K562 (cell line): Measurements from ENCODE around the gene GIPC3. TPM values are rescaled to one million over a fixed set of nuclear protein-coding genes. Genes with fewer than 3 reads are reported as not detected.

ENCODE experiments used
- CBFA2T2 ChIP-seq: fragments of 450-650 bp; conservative IDR thresholded peaks from 2 replicates; pipeline ENCODE4 v1.6.1; 2017; ENCODE audit warnings: mild to moderate bottlenecking
- DPF2 ChIP-seq: fragments of 450-650 bp; IDR thresholded peaks from 2 replicates; pipeline ENCODE4 v1.6.1; 2016
- ERF ChIP-seq: fragments of 450-650 bp; formaldehyde crosslinking; IDR thresholded peaks from 2 replicates; pipeline ENCODE4 v1.4.0; 2020; ENCODE audit warnings: mild to moderate bottlenecking, mixed read lengths
- GATAD2A ChIP-seq: fragments of 450-650 bp; IDR thresholded peaks from 2 replicates; pipeline ENCODE4 v1.6.1; 2017
- HDAC2 ChIP-seq: fragments of 450-650 bp; IDR thresholded peaks from 2 replicates; pipeline ENCODE4 v1.6.1; 2016; ENCODE audit warnings: mild to moderate bottlenecking
- HDGF ChIP-seq: fragments of 450-650 bp; IDR thresholded peaks from 2 replicates; pipeline ENCODE4 v1.6.1; 2016
- HOXB6 ChIP-seq: fragments of 250-450 bp; sonication (Bioruptor Pico); IDR thresholded peaks from 2 replicates; pipeline ENCODE4 v1.5.1; 2022; ENCODE audit warnings: mild to moderate bottlenecking, borderline replicate concordance
- MBD2 ChIP-seq: sonication (generic); IDR thresholded peaks from 2 replicates; pipeline ENCODE4 v1.6.1; 2016; ENCODE audit warnings: low read depth, borderline replicate concordance
- MNT ChIP-seq, 2 experiments: fragments of 450-650 bp; conservative IDR thresholded peaks; 2 replicates each; pipeline ENCODE4 v1.6.1; 2017; ENCODE audit warnings: mild to moderate bottlenecking in 2 of 2, moderate library complexity in 2 of 2
- MTA2 ChIP-seq: fragments of 450-650 bp; IDR thresholded peaks from 2 replicates; pipeline ENCODE4 v1.6.1; 2016; ENCODE audit warnings: low read depth
- SMARCA4 ChIP-seq: fragments of 450-650 bp; IDR thresholded peaks from 2 replicates; pipeline ENCODE4 v1.6.1; 2016
- SMARCA5 ChIP-seq: fragments of 450-650 bp; IDR thresholded peaks from 2 replicates; pipeline ENCODE4 v1.6.1; 2016
- TBL1XR1 ChIP-seq, 2 experiments: IDR thresholded peaks; 2 replicates each; pipeline ENCODE4 v1.6.1; 2012; ENCODE audit warnings: improper control_type of control experiment in 2 of 2, low read length in 2 of 2, mild to moderate bottlenecking in 1 of 2
- XRCC5 ChIP-seq: fragments of 200-400 bp; formaldehyde crosslinking; IDR thresholded peaks from 2 replicates; pipeline ENCODE4 v1.6.1; 2017; ENCODE audit warnings: low read depth, mild to moderate bottlenecking, low read length
- ZBTB8A ChIP-seq: fragments of 450-650 bp; IDR thresholded peaks from 2 replicates; pipeline ENCODE4 v1.6.1; 2018; ENCODE audit warnings: mild to moderate bottlenecking, moderate library complexity; ENCODE audit not compliant: partially characterized antibody
- ZFP36 ChIP-seq: fragments of 150-350 bp; IDR thresholded peaks from 2 replicates; pipeline ENCODE4 v1.6.1; 2018; ENCODE audit warnings: low read length, low read depth; ENCODE audit not compliant: partially characterized antibody
- ZNF431 ChIP-seq: sonication (generic); formaldehyde crosslinking; IDR thresholded peaks from 2 replicates; pipeline ENCODE4 v1.8.0; 2022; ENCODE audit warnings: mild to moderate bottlenecking, missing genetic modification reagents
- ZNF740 ChIP-seq, 3 experiments: fragments of 200-800 bp in 1 of 3; sonication (Bioruptor generic) in 1 of 3; sonication (generic) in 1 of 3; formaldehyde crosslinking in 1 of 3; IDR thresholded peaks; 2 replicates each; pipeline versions ENCODE4 v1.6.1 to v1.8.0; 2016 to 2022; ENCODE audit warnings: mild to moderate bottlenecking in 2 of 3, missing compliant biosample characterization in 2 of 3, missing genetic modification characterization in 2 of 3, missing genetic modification reagents in 1 of 3
- polyA plus RNA-seq, 8 experiments: library from polyadenylated mRNA; depleted of rRNA in 4 of 8; stranded (reverse) in 5 of 8; unstranded in 3 of 8; fragments of >200 nt; fragmentation: Nextera tagmentation in 2 of 8; fragmentation: Illumina TruSeq in 1 of 8; extraction: Ambion mirVana in 2 of 8; extraction: Trizol in 1 of 8; gene quantifications; 2 replicates each; pipeline versions ENCODE4 v1.2.1 to v1.2.3, GENCODE V29; 2011 to 2014; ENCODE audit warnings: inconsistent platforms in 1 of 8, missing spikeins in 1 of 8
- total RNA-seq, 7 experiments: library from RNA; depleted of rRNA in 6 of 7; stranded (reverse); fragments of >200 nt in 6 of 7; fragmentation: Illumina TruSeq in 2 of 7; extraction: Trizol in 2 of 7; gene quantifications; 2 replicates each; pipeline versions ENCODE4 v1.2.1 to v1.2.3, GENCODE V29; 2011 to 2021; ENCODE audit warnings: low replicate concordance in 1 of 7
- TF ChIP-seq, protein P1 (sequence below): fragments of 450-650 bp; formaldehyde crosslinking; IDR thresholded peaks from 2 replicates; pipeline ENCODE4 v1.4.0; 2020; ENCODE audit warnings: mild to moderate bottlenecking, mixed read lengths
- TF ChIP-seq, protein P2 (sequence below): fragments of 250-450 bp; sonication (Bioruptor Pico); IDR thresholded peaks from 2 replicates; pipeline ENCODE4 v1.4.0; 2020; ENCODE audit warnings: mild to moderate bottlenecking, moderate library complexity
- TF ChIP-seq, protein P3 (sequence below): fragments of 450-650 bp; conservative IDR thresholded peaks from 2 replicates; pipeline ENCODE4 v1.6.1; 2016; ENCODE audit warnings: missing genetic modification characterization, low read depth, mild to moderate bottlenecking, missing compliant biosample characterization, moderate library complexity

Gene GIPC3
- total and polyA plus RNA-seq, 9 of the 15 experiments (the other 6 are each of a cell fraction or from before 2014, with no cell fraction given) = 0.03 to 3.6 (median 1.5) TPM; not detected in 1

GRCh38 chr19:3556423-3556977, 28.8 kb upstream of the GIPC3 start (continued):
- TF ChIP-seq ZNF740 (CRISPR knock-in tag; IDR thresholded peaks at IDR 0.05) = peak; percentile 43; the same call in 1 of the 2 replicates
- TF ChIP-seq ZNF740 (tag; IDR thresholded peaks at IDR 0.05) = no peak
- 0 out of 2 replicates have a peak, but pooled peaks have one; percentile 7 for TF ChIP-seq CBFA2T2
- no peak for TF ChIP-seq ZNF431
- TF ChIP-seq HOXB6 = no peak
- peak; percentile 70; the same call in 1 of the 2 replicates for TF ChIP-seq GATAD2A
- 0 out of 2 replicates have a peak, but pooled peaks have one; percentile 29 for TF ChIP-seq XRCC5
- 0 out of 2 replicates have a peak, but pooled peaks have one; percentile 43 for TF ChIP-seq SMARCA4
- TF ChIP-seq, protein P1, sequence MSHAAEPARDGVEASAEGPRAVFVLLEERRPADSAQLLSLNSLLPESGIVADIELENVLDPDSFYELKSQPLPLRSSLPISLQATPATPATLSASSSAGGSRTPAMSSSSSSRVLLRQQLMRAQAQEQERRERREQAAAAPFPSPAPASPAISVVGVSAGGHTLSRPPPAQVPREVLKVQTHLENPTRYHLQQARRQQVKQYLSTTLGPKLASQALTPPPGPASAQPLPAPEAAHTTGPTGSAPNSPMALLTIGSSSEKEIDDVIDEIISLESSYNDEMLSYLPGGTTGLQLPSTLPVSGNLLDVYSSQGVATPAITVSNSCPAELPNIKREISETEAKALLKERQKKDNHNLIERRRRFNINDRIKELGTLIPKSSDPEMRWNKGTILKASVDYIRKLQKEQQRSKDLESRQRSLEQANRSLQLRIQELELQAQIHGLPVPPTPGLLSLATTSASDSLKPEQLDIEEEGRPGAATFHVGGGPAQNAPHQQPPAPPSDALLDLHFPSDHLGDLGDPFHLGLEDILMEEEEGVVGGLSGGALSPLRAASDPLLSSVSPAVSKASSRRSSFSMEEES = no peak
- TF ChIP-seq MNT (conservative IDR thresholded peaks at IDR 0.05) = no peak
- TF ChIP-seq SMARCA5 = peak; percentile 55; the same call in 1 of the 2 replicates
- TF ChIP-seq ERF (CRISPR knock-in tag) = no peak
- 0 out of 2 replicates have a peak, but pooled peaks have one; percentile 6 for TF ChIP-seq MBD2
- TF ChIP-seq DPF2 = peak; percentile 64; the same call in 1 of the 2 replicates
- TF ChIP-seq HDAC2 = 0 out of 2 replicates have a peak, but pooled peaks have one; percentile 45
- TF ChIP-seq, protein P2, sequence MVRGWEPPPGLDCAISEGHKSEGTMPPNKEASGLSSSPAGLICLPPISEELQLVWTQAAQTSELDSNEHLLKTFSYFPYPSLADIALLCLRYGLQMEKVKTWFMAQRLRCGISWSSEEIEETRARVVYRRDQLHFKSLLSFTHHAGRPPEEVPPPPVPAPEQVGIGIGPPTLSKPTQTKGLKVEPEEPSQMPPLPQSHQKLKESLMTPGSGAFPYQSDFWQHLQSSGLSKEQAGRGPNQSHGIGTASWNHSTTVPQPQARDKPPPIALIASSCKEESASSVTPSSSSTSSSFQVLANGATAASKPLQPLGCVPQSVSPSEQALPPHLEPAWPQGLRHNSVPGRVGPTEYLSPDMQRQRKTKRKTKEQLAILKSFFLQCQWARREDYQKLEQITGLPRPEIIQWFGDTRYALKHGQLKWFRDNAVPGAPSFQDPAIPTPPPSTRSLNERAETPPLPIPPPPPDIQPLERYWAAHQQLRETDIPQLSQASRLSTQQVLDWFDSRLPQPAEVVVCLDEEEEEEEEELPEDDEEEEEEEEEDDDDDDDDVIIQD (CRISPR knock-in tag) = no peak
- 0 out of 2 replicates have a peak, but pooled peaks have one; percentile 29 for TF ChIP-seq MTA2
- TF ChIP-seq TBL1XR1 (IDR thresholded peaks at IDR 0.05; ENCODE audit: low read length in 2 of 2) = peak in 1 of 2 experiments; percentile 17; a peak in 1 of 4 replicates
- TF ChIP-seq, protein P3, sequence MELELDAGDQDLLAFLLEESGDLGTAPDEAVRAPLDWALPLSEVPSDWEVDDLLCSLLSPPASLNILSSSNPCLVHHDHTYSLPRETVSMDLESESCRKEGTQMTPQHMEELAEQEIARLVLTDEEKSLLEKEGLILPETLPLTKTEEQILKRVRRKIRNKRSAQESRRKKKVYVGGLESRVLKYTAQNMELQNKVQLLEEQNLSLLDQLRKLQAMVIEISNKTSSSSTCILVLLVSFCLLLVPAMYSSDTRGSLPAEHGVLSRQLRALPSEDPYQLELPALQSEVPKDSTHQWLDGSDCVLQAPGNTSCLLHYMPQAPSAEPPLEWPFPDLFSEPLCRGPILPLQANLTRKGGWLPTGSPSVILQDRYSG (tag) = no peak
- no peak for TF ChIP-seq ZBTB8A
- TF ChIP-seq ZFP36 = peak; percentile 98
- TF ChIP-seq HDGF = peak; percentile 65; the same call in 1 of the 2 replicates
